Forelimb muscle (tissue), 1 donor: ENCODE results near the gene ECM1. TPM values are rescaled to one million over a fixed set of nuclear protein-coding genes. Genes with fewer than 3 reads are reported as not detected.

Experiments
- DNase-seq: peaks from one replicate; pipeline ENCODE4 v3.0.0-alpha.2; 2013; ENCODE audit warnings: low read depth
- polyA plus RNA-seq: library from polyadenylated mRNA; unstranded; fragments of 120-200 nt; gene quantifications from one replicate; pipeline ENCODE4 v1.2.1, GENCODE V29; 2013; ENCODE audit not compliant: insufficient read length

ECM1 gene
- polyA plus RNA-seq, 1 donor = 3.2 TPM

DNA sequence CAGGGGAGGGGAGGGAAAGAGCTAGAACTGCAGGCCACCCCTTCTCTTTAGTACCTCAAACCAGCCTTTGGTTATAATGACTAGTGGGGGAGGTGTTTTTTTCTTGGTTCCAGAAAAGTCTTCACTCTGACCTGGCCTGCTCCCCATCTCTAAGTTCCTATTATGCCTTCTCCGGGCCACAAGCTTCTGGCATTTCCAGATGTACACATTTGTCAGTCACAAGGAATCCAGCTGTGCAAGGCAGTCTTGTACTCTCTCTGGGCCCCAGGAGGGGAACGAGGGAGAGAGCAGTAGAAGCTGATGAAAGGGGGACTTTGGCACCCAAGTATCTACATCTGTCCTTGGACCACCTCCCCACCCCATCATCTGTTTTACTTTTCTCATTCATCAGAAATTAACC is 4.9 kb downstream of the ECM1 start:
- DNase-seq = no peak

DNA sequence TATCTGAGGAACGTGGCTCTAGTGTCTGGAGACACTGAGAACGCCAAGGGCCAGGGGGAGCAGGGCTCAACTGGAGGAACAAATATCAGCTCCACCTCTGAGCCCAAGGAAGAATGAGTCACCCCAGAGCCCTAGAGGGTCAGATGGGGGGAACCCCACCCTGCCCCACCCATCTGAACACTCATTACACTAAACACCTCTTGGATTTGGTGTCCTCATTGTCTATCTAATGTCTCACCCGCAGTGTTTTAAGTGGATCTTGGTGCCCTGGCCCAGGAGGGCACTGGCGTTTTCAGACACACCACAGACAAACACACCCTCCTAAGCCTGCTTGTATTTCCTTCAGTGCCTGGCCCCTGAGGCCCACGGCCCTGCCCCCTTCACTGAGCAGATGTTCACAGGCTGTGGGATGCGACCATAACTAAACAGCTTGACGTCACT is 5.5 kb downstream of the ECM1 start:
- no peak for DNase-seq

GRCh38 chr1:150514260-150514659 is 6.4 kb downstream of the ECM1 start:
- DNase-seq = no peak

GRCh38 chr1:150514913-150515327 is 7.0 kb downstream of the ECM1 start:
- DNase-seq = no peak

DNA sequence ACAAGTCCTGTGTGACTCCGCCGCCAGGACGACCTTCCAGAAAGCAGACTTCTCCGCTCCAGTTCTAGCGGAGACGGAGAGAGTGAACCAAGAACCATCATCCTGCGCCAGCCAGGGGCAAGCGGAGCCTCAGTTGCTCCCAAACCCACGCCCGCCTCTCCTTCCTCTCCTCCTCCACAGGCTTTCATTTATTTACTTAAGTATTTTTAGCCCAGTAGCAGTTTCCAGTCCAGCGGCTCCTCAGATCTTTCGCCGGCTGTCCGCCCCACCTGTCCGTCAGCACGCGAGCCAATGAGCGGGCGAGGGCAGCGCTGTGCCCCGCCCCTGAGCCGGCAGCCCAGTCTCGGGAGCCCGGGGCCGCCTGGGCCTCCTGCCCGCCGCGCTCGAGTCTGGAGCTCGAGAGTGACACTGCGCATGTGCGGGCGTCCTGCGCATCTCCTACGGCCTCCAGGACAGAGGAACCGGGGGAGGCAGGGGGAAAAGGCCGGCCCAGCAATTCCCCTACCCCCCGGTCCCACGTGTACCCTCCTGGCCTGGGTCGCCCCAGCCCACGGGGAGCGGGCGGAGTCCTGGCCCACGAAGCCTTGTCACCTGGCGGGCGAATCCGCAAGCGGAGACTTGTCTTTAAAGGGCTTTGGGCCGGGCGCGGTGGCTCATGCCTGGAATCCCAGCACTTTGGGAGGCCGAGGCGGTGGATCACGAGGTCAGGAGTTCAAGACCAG is 7.6 kb downstream of the ECM1 start, which contains the start of gene FALEC:
Gene FALEC (plus strand): TSS at position 425 of the 722 bp plus-strand sequence.
- DNase-seq = peak; percentile 79

DNA sequence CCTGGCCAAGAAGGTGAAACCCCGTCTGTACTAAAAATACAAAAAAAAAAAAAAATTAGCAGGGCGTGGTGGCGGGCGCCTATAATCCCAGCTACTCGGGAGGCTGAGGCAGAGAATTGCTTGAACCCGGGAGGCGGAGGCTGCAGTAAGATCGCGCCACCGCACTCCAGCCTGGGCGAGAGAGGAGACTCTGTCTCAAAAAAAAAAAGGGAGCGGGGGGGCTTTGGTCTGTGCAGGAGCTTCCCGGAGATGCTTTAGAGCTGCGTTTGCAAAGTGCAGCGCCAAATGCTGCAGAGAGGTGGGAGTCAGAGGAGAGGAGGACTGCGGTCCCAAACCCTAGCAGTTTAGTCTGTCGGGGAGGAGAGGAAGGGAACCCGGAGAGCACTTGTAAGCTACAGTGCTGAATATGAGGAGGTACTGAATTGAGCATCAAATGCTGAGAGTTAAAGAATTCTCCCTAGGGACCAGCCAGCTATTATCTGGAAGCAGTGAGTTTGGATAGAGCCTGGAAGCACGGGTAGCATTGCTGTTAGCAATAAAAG is 8.2 kb downstream of the ECM1 start:
- DNase-seq = no peak

- no peak for DNase-seq
Measured at GRCh38 chr1:150516616-150517015, 8.7 kb downstream of the ECM1 start.

GRCh38 chr1:150521196-150521968 is 13.5 kb downstream of the ECM1 start:
- no peak for DNase-seq

- DNase-seq = no peak
Measured at GRCh38 chr1:150525348-150525747, 17.4 kb downstream of the ECM1 start.

GRCh38 chr1:150528196-150528595 is 20.3 kb downstream of the ECM1 start:
- no peak for DNase-seq

DNA sequence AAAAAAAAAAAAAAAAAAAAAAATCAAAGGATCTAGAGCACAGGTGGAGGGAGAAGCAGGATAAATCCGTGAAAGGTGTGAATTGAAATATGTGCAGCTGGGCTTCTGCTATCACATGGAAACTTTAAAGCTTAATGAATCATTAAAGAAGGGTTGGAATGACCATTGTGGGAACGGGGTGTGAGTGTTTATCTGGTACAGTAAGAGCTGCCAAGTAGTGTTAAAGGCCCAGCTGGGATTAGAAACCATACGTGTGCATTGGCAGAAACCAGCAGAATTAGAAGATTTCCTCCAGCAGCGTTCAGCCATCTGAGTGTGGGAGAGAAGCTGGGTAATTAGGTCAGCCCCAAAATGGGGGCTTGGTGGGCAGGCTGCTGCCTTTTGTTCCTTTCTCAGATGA is 21.1 kb downstream of the ECM1 start:
- no peak for DNase-seq

DNA sequence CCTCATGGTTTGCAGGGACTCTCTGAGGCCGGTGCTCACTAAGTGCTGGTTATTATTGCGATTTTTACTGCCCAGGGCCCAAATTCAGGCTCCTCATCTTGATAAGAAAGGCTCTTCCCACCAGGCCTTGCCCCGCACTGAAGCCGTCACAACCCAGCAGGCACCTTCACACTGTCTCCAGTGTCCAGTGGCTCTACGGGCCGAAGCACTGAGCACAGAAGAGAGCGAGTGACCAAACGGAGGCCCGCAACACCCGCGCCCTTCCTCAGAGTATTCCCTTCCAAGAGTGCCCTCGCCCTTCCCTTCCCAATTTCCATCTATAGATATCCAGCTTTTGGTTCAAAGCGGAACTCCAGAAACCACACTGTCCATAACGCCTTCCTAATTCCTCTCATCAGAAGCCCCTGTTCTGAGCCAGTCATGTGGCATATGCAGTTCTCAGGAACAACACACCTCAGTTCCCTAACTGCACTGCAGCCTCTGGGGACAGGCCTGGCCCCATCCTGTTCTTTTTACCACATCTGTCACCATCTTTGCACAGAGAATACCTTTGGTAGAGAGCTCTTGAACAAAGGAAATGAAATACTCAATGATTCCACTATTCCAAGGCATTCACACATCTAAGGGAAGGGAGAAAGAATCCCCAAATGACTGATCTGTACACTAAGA is 22.7 kb downstream of the ECM1 start:
- DNase-seq = no peak

DNA sequence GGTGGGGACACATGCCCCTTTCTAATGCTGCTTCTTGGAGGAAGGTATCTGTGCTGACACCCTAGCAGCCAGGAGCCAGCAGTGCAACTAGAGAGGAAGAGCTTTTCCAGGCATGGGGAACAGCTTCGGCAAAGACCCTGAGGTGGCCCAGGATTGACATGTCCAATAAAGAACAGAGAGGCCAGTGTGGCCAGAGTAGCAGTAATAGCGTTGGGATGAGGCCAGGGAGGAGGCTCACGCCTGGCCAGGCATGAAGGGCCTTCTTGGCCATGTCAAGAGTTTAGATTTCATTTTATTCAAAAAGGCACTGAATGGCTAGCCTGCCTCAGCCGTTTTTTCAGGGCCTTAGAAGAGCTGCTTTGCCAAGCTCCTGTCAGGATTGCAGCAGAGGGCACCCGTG is 25.0 kb downstream of the ECM1 start:
- DNase-seq = no peak

GRCh38 chr1:150534002-150534401 is 26.1 kb downstream of the ECM1 start:
- DNase-seq = no peak

- no peak for DNase-seq
Measured at GRCh38 chr1:150535511-150536287, 27.8 kb downstream of the ECM1 start.

- DNase-seq = no peak
Measured at GRCh38 chr1:150536836-150537731, 29.2 kb downstream of the ECM1 start.

DNA sequence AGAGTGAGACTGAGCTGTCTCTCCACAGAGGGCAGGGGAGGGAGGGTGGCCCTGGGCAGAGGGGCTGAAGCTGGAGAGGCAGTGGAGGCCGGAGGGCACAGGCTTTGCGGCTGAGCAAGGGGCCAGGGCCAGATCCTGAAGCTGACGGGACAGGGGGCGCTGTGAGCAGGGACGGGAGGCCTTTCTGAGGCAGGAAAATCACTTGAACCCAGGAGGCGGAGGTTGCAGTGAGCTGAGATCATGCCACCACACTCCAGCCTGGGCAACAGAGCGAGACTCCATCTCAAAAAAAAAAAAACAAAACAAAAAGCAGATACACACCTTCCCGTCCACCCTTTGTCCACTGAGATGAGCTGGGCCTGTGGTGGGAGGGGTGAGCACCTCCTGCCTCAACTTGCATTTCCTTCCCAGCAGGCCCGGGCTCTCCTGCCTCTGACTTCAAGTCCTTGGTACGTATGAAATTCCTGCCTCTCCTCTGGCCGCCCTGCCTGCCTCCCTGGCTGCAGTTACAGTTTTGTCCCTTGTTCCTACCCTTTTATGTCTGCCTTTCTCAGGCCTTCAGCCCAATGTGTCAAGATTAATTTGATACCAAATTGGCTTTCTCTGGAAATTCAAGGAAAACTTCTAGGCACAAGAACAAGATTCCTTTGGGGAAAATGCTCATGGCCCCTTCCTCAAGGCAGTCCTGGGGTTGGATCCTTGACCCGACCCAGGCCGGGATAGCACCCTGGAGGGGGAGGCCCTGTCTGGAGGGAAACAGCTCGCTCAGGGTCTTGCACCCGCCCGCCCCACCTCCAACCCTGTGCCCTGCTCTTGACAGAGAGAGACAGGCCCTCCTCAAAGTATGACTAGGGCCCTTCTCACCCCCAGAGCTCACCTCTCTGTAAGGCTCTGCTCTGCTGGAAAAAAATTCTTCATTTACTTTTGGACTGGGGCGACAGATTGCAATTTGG is 30.1 kb downstream of the ECM1 start:
- no peak for DNase-seq

DNA sequence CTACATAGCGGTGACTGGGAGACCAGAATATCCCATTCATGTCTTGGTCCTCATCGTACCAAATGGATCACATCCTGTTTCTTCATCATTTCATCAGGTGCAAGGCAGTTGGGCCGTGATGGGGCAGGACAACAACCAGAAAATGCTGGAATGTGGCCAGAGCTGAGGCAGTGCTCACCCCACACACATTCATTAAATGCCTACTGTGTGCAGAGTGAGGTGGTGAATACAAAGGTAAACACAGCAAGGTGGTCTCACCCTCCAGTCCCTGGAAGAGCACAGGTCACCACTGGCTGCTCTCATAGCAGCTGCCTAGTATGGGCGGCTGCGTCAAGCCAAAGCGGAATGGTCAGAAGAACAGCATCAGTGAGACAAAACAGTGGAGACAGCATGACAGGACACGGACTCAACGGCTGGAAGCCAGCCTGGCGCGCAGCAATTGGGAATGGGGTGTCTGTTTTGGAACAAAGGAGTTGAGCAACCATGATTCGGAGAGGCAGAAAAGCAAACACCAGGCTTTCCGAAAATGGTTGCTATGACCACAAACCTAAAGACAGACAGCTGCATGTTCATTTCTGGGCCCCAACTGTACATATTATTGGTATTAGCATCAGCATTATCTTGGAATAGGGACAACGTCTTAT is 35.7 kb downstream of the ECM1 start:
- no peak for DNase-seq

DNA sequence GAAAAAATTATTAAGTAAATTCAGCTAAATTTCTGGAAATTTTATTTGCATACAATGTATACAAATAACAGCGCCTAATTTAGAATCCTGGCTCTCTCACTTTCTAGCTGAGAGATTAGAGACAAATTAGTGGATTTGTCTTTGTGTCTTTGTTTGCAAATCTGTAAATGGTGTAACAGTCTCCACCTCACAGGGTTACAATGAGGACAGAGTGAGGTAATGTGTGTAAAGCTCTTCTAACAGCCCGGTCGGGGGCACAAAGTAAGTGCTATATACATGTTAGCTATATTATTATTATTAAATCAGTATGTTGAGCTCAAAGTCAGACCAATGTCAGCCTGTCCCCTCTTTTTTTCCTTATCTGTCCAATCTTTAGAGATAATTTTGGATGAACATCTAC is 36.3 kb downstream of the ECM1 start:
- DNase-seq = no peak
